HUES48 (cell line): ENCODE measurements around the gene IER2.

ENCODE experiments used
- H3K27ac ChIP-seq: one replicate; pipeline ENCODE4 v1.7.0; 2013; ENCODE audit warnings: low read depth, low read length, inconsistent platforms
- H3K27me3 ChIP-seq: 2 replicates; pipeline ENCODE4 v1.6.1; 2013; ENCODE audit warnings: mild to moderate bottlenecking, low read length; ENCODE audit not compliant: control insufficient read depth, insufficient read depth
- H3K36me3 ChIP-seq: 2 replicates; pipeline ENCODE4 v1.6.1; 2013; ENCODE audit warnings: low read length; ENCODE audit not compliant: control insufficient read depth, insufficient read depth
- H3K4me1 ChIP-seq: 2 replicates; pipeline ENCODE4 v1.6.1; 2013; ENCODE audit warnings: mild to moderate bottlenecking, low read length; ENCODE audit not compliant: control insufficient read depth, insufficient read depth
- H3K4me3 ChIP-seq: 2 replicates; pipeline ENCODE4 v1.5.1; 2013; ENCODE audit warnings: mild to moderate bottlenecking, low read depth, low read length
- H3K9ac ChIP-seq: 2 replicates; pipeline ENCODE4 v1.6.1; 2013; ENCODE audit warnings: mild to moderate bottlenecking, low read depth, low read length, moderate library complexity
- H3K9me3 ChIP-seq: 2 replicates; pipeline ENCODE4 v1.6.1; 2013; ENCODE audit warnings: low read length; ENCODE audit not compliant: control insufficient read depth, insufficient read depth

IER2 gene

GRCh38 chr19:13150187-13150930 lies at the start of gene IER2, which contains the start of gene STX10:
Gene IER2 (plus strand): TSS chr19:13150411. CDS start chr19:13153187, 2,776 bp downstream.
Gene STX10 (minus strand): TSS chr19:13150375. CDS start chr19:13150173, 202 bp downstream.
- H3K4me1 ChIP-seq, result no peaks in the 10 kb centered on the region

GRCh38 chr19:13100841-13101589 lies 49.2 kb upstream of the IER2 start:
- H3K9me3 ChIP-seq, result no peaks in the 10 kb centered on the region
- no peak overlapping the region for H3K4me3 ChIP-seq
- H3K9ac ChIP-seq, result no peak overlapping the region
- H3K36me3 ChIP-seq, result no peaks in the 10 kb centered on the region; the same call in 1 of the 2 replicates
- peaks cover 64% of the 10 kb centered on the region for H3K27me3 ChIP-seq
- H3K27ac ChIP-seq, result no peak overlapping the region
- H3K4me1 ChIP-seq, result peaks cover 10% of the 10 kb centered on the region

More at GRCh38 chr19:13150187-13150930, at the start of gene IER2, which contains the start of gene STX10:
- Histone ChIP-seq H3K9ac (peak within 1 kb of the TSS; percentile 83), H3K9me3 (no peaks in the 10 kb centered on the region), H3K27ac (peak within 1 kb of the TSS; percentile 95), H3K36me3 (peaks cover 9% of the 10 kb centered on the region; the same call in 1 of the 2 replicates), H3K27me3 (no peaks in the 10 kb centered on the region), H3K4me3 (peak within 1 kb of the TSS; percentile 96)

GRCh38 chr19:13101590-13102415 lies 48.4 kb upstream of the IER2 start:
- Histone ChIP-seq H3K27me3 (peaks cover 58% of the 10 kb centered on the region), H3K4me1 (peaks cover 9% of the 10 kb centered on the region), H3K9me3 (no peaks in the 10 kb centered on the region), H3K4me3 (peak overlapping the region; percentile 34; the same call in 1 of the 2 replicates), H3K27ac (no peak overlapping the region), H3K9ac (no peak overlapping the region), H3K36me3 (no peaks in the 10 kb centered on the region; the same call in 1 of the 2 replicates)

- peaks cover 9% of the 10 kb centered on the region for H3K4me1 ChIP-seq
- no peak overlapping the region for H3K27ac ChIP-seq
- no peak overlapping the region for H3K9ac ChIP-seq
- no peaks in the 10 kb centered on the region for H3K9me3 ChIP-seq
- H3K4me3 ChIP-seq, result peak overlapping the region; percentile 34; the same call in 1 of the 2 replicates
- peaks cover 3% of the 10 kb centered on the region for H3K36me3 ChIP-seq
- H3K27me3 ChIP-seq, result peaks cover 53% of the 10 kb centered on the region
These were observed 47.9 kb upstream of the IER2 start for GRCh38 chr19:13102416-13102665.

GRCh38 chr19:13102666-13103580 lies 47.3 kb upstream of the IER2 start, which contains the start of gene LYL1:
Gene LYL1 (minus strand): TSS chr19:13102858. CDS start chr19:13101171, 1,687 bp downstream.
- H3K9me3 ChIP-seq, result no peaks in the 10 kb centered on the region
- H3K36me3 ChIP-seq, result peaks cover 7% of the 10 kb centered on the region
- H3K4me3 ChIP-seq, result peak within 1 kb of the TSS; percentile 34; the same call in 1 of the 2 replicates
- no peak within 1 kb of the TSS for H3K27ac ChIP-seq
- peaks cover 47% of the 10 kb centered on the region for H3K27me3 ChIP-seq
- no peak within 1 kb of the TSS for H3K9ac ChIP-seq
- H3K4me1 ChIP-seq, result peaks cover 9% of the 10 kb centered on the region

GRCh38 chr19:13103581-13104359 lies 46.4 kb upstream of the IER2 start:
- Histone ChIP-seq H3K36me3 (peaks cover 8% of the 10 kb centered on the region), H3K27ac (no peak overlapping the region), H3K9ac (no peak overlapping the region), H3K9me3 (no peaks in the 10 kb centered on the region), H3K4me3 (no peak overlapping the region), H3K27me3 (peaks cover 38% of the 10 kb centered on the region), H3K4me1 (peaks cover 9% of the 10 kb centered on the region)

GRCh38 chr19:13104360-13104847 lies 45.8 kb upstream of the IER2 start:
- H3K4me3 ChIP-seq, result no peak overlapping the region
- no peaks in the 10 kb centered on the region for H3K9me3 ChIP-seq
- peaks cover 15% of the 10 kb centered on the region for H3K36me3 ChIP-seq
- no peak overlapping the region for H3K9ac ChIP-seq
- peaks cover 9% of the 10 kb centered on the region for H3K4me1 ChIP-seq
- peaks cover 32% of the 10 kb centered on the region for H3K27me3 ChIP-seq
- H3K27ac ChIP-seq, result no peak overlapping the region

GRCh38 chr19:13104848-13105711 lies 45.1 kb upstream of the IER2 start:
- peaks cover 9% of the 10 kb centered on the region for H3K4me1 ChIP-seq
- H3K36me3 ChIP-seq, result peaks cover 21% of the 10 kb centered on the region
- H3K9me3 ChIP-seq, result no peaks in the 10 kb centered on the region
- H3K27ac ChIP-seq, result no peak overlapping the region
- no peak overlapping the region for H3K4me3 ChIP-seq
- H3K27me3 ChIP-seq, result peaks cover 25% of the 10 kb centered on the region
- no peak overlapping the region for H3K9ac ChIP-seq
